ENCODE measurements around the gene CUX1.
A peak's percentile ranks its signal among the peaks of the same experiment; 100 is the strongest.
"Not testable (repeated sequence)": the region's sequence is repeated elsewhere in the genome, so short reads cannot be mapped to it uniquely, and the experiment has no call there.

CUX1 gene

GRCh38 chr7:101803203-101804087 lies 14.0 kb upstream of the CUX1 start:
- DNase-seq (ENCODE audit: low read depth in 3 of 3) = no peak

DNA sequence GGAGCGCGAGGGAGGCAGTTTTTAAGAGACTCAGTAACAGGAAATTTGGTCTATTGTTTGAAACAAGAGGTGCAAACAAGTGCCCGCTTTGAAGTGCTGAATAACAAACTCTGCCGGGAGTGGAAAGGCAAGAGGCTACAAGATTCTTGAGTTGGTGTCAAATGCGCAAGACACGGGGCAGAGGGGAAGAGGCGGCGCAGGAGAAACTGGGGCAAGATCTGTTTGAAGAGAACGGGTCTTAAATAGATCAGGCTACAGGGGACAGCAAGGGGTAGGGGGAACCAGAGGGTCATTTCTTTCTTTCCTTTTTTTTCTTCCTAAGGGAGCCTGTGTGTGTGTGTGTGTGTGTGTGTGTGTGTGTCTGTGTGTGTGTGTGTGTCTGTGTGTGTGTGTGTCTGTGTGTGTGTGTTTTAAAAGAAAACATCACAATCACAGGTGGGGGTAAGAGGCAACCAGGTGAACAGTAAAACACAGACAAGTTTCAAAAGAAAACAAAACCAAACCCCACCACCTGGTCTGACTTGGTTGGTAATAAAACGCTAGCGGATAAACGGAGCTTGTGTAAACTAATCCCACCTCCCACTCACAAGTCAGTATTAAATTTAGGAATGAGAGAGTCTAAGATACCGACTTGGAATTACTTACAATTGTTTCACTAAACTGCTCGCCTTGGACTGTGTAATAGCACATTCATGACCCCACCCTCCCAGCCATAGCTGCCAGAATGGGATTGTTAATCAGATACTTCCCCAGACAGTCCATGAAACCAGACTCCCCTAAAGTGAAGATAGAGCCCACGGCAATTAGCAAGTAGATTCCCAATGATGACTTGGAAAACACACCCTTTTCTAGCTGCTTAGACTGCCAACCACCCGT lies 13.1 kb upstream of the CUX1 start:
- DNase-seq (ENCODE audit: low read depth in 3 of 3) = no peak

DNA sequence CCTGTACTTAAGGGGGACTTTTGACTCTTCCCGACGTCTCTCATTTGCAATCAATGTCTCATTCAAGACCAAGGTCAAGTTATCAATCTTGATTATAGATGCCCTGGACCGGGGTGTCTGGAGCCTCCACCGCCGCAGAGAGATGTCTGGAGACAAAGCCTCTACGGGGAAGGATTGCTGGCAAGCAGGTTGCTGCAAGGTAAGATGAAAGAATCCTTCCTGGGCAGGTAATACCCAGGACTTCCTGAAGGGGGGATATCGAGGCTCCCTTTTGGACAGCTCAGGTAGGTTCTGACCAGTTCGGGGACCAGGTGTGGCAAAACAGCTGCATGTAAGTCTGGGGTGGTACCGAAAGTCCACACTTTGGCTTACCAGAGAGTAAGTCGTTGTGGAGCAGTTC lies 12.5 kb upstream of the CUX1 start:
- no peak for DNase-seq (ENCODE audit: low read depth in 3 of 3)

DNA sequence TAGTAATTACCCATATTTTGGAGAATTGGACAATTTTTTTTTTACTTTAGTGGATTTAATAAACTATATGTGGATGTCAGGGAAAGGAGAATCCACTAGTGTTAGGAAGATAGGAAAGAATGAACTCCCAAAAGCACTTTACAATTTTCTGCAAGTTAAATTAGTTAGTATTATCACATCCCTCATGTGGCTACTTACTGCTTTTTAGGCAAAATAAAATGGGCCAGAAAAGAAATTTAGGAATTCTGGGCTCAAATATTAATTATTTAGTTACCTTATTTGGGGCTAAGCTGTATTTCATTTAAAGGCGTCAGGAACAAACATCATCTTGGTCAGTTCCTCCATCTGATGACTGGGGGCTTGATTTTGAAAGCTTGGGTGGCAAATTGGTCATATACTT lies 4.8 kb upstream of the CUX1 start:
- DNase-seq (ENCODE audit: low read depth in 3 of 3) = no peak

DNA sequence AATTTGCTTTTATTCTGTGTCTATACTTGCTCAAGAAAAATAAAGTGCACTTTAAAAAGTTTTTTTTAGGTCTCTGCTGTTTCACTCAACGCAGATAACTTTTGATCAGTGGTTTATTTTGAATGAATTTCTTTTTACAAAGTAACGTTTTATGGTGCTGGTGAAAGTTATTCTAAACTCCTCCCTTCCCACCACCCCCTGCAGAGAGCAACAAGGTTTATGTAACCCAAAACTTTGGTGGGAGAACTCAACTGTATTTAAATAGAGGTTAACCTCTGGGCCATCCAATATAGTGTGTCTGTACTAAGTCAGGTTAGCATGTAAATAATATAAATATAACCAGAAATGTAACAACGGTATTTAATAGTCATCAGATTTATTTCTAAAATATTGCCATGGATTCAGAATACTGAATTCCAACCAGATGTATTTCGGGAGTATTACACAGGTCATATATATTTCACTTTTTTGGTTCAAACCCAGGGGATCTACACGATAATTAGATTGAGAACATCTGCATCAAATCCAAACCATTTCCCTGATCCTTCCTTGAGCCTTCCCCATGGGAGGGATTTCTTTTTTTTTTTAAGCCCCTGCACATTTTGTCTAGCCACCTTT lies 3.9 kb upstream of the CUX1 start:
- DNase-seq (ENCODE audit: low read depth in 3 of 3) = no peak

GRCh38 chr7:101814081-101814990 lies 3.1 kb upstream of the CUX1 start:
- DNase-seq (ENCODE audit: low read depth in 3 of 3) = peak in 2 of 3 experiments; percentile 22 to 59

DNA sequence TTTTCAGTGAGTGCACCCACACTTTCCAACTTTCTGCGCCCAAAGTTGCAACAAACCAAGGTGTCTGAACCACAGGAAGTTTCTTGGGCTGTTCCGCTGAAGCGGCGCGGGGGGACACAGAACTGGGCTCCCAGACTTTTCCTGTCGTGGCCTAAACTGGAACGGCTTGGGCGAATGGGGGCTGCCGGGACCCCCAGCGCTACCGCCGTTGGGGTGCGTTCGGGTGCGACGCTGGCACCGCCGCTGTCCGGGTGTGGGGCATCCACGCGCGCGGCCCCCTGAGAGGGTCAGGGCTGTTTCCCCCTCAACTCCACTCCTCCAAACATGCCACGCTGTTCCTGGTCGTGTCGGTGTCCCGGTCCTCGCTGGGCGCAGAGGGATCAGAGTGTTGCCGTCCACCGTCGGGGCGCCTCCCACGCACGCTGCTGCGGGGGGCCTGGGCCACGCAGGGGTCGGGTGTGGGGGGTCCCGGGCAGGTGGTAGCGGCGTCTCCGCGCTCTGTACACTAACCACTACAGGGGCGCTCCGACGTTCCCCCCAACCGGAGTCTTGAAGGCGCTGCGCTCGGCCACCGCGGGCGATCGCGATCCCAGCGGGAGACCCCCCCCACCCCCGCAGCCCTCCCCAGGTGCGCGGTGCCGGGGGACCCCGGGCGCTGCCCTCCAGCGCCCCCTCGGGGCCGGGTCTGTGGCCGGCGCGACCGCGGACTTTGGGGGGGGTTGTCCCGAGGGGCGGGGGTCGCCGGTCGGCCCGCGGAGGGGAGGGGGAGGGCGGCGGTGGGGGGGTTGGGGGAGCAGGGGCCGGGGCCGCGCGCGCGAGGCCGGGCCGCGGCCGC lies 2.2 kb upstream of the CUX1 start:
- DNase-seq (ENCODE audit: low read depth in 3 of 3) = peak; percentile 28 to 59 (median 45)

- peak; percentile 40 to 59 (median 41) for DNase-seq (ENCODE audit: low read depth in 3 of 3)
Measured at GRCh38 chr7:101815826-101816594, 1.4 kb upstream of the CUX1 start.

GRCh38 chr7:101816595-101817470 lies 593 bp upstream of the CUX1 start:
- DNase-seq (ENCODE audit: low read depth in 3 of 3) = peak in 1 of 3 experiments; percentile 11

DNA sequence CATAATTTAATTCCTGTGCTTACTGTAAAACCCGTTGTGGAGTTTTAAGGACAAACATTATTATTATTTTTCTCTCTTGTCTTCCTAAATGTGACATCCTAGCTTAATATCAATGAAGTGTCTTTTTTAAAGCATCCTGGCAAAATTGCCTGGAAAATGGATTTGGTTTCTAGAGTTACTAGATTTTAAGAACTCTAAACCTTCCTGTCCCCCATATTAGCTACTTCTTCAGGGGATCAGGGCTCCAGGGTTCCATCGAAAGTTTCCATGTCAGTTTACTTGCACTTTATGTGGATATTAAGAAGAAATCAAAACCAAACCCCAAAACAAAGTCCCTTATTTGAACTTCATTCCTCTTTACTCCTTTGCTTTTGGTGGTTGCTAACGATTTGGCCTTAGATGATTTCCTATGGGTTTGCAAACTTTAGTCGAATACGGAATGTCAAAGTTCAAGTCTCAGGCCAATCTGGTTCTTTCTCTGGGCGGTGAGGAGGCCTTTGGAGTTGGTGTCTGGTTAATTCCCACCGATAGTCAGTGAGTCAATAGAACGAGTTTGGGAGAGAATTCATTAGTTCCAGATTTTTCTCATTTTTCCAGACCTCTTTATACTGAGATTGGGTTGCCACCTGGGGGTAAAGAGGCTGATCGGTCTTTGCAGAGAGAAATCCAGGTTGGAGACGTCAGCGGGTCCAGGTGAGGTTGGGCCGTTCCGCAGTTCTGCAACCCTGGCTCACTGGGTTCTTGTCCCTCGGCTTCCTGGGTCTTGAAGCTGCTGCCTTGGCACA lies 1.1 kb downstream of the CUX1 start:
- DNase-seq (ENCODE audit: low read depth in 3 of 3) = no peak

DNA sequence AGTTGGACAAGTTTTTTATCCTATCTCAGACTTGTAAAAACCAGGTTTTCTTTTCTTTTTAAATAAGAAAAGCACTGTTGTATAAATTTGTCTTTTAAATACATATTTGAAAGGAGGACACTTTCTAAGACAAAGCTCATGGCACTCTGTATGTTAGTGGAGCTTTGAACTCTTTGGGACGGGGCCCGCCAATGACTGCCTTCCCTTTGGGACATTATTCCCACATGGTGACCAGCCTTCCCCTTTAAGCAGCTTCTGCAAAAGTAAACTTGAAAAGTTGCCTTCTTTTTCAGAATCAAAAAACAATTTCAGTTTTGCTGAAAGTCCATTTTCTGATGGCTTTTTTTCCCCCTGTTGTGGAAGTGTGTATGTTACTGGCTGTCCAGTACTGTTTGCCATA lies 1.8 kb downstream of the CUX1 start:
- no peak for DNase-seq (ENCODE audit: low read depth in 3 of 3)

GRCh38 chr7:101819913-101820522 lies 2.6 kb downstream of the CUX1 start:
- no peak for DNase-seq (ENCODE audit: low read depth in 3 of 3)

DNA sequence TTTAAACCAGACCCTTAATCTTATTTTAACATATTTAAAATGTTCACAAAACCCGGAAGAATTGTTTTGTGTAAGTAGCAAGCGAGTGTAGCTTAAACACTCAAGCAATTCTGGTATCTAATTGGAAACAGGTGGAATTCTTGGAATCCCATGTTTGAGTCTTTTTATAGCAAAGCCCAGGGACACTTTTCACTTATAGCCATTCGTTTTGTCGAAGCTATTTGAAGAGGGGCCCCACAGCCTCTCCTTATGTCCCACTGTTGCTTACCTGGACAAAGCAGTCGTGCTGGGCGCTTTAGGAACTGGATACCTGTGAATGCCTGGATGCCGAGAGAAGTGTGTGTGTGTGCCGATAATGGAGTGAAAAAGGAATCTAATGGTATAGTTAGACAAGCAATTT lies 3.3 kb downstream of the CUX1 start:
- DNase-seq (ENCODE audit: low read depth in 3 of 3) = no peak

- DNase-seq (ENCODE audit: low read depth in 3 of 3) = not testable (repeated sequence)
Measured at GRCh38 chr7:101822632-101823031, 5.2 kb downstream of the CUX1 start.

- DNase-seq (ENCODE audit: low read depth in 3 of 3) = no peak
Measured at GRCh38 chr7:101823096-101823495, 5.7 kb downstream of the CUX1 start.

DNA sequence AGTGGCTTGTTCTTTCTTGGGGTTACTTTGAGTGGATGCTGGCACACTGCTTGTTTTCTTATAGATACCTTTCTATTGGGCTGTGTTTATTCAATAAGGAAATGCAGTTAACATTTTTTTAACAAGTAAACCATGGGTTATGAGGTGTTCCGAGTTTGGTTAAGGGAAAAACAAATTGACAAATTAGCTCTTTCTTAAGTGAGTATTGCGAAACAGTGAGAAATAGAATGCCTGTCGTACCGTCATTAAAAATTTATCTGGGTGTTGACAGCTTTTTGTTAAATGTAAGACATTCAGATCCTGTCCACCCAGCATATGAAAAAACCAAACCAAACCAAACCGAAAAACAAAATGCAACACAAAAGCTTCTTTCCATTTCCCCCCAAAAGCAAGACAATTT lies 6.2 kb downstream of the CUX1 start:
- DNase-seq (ENCODE audit: low read depth in 3 of 3) = no peak

- no peak for DNase-seq (ENCODE audit: low read depth in 3 of 3)
Measured at GRCh38 chr7:101824440-101824839, 7.0 kb downstream of the CUX1 start.
